Measurements from ENCODE around the gene MAP3K2. TPM values are rescaled to one million over a fixed set of nuclear protein-coding genes. Genes with fewer than 3 reads are reported as not detected.

MAP3K2 gene
- total and polyA plus RNA-seq, 2 of the 8 experiments (the other 6 are each of a cell fraction or from before 2014, with no cell fraction given): 2.0 to 23.2 TPM

- TF ChIP-seq CHD7 (IDR thresholded peaks at IDR 0.05; ENCODE audit: insufficient replicate concordance, low read length) (no peak), SRF (IDR thresholded peaks at IDR 0.05; ENCODE audit: low read depth, low read length) (no peak), MAFK (IDR thresholded peaks at IDR 0.05; ENCODE audit: low read depth, low read length) (no peak), E2F6 (IDR thresholded peaks at IDR 0.05) (no peak), TEAD4 (IDR thresholded peaks at IDR 0.05; ENCODE audit: low read depth, low read length) (no peak), EZH2 (IDR thresholded peaks at IDR 0.05; ENCODE audit: low read depth, low read length, severe bottlenecking) (no peak), MAX (IDR thresholded peaks at IDR 0.05) (no peak), SIN3A (conservative IDR thresholded peaks at IDR 0.05 in 1 of 2, IDR thresholded peaks at IDR 0.05 in 1 of 2; ENCODE audit: low read depth in 1 of 2, low read length in 2 of 2) (no peak)
Observed at GRCh38 chr2:127361929-127362885, 25.6 kb downstream of the MAP3K2 start (continued).
